Frontal cortex (tissue), 4 donors: Measurements from ENCODE around the gene DBT. TPM values are rescaled to one million over a fixed set of nuclear protein-coding genes. Genes with fewer than 3 reads are reported as not detected.
"Not testable (repeated sequence)": the region's sequence is repeated elsewhere in the genome, so short reads cannot be mapped to it uniquely, and the experiment has no call there.

Source experiments
- DNase-seq, 2 donors: peaks; one replicate each; pipeline ENCODE4 v3.0.0; 2012; ENCODE audit warnings: low spot score in 2 of 2
- FAIRE-seq: peaks from 2 replicates; lab custom pipeline; 2012; peaks lifted over from hg19 to GRCh38; lab: Jason Lieb, UNC
- total RNA-seq: library from RNA; depleted of rRNA; stranded (reverse); fragments of >200 nt; gene quantifications from one replicate; pipeline ENCODE4 v1.2.3, GENCODE V29; 2014
- donor health status: control.
- donor health status: control.
- donor health status: control.

DBT gene
- total RNA-seq, 1 donor from 2014 or later = 6.5 TPM

DNA sequence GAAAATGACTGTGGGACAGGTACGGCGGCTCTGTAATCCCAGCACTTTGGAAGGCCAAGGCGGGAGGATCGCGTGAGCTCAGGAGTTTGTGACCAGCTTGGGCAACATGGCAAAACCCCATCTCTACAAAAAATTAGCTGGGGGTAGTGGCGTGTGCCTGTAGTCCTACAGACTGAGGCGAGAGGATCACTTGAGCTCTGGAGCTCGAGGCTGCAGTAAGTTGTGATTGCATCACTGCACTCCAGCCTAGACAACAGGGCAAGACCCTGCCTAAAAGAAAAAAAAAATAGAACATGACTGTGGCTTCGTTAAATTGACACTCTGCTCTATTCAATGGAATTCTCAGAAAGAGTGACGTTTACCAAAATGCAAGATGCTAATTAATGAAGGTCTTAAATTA, 3.9 kb upstream of the DBT start:
- FAIRE-seq = no peak
- DNase-seq = no peak

DNA sequence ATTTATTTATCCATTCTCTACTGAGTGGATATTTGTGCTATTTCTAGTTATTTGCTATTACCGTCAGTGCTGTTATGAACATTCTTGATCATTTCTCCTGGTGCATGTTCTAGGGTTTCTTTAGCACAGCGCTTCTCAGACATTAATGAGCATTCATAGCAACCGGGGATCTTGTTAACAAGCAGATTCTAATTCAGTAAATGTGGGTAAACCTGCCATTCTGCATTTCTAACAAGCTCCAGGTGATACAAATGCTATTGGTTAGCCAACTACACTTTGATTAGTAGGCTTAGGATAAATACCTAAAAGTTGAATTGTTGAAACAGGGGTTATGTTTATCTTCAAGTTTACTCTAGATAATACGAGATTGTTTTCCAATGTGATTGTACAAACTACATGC, 3.3 kb upstream of the DBT start:
- DNase-seq (no peak), FAIRE-seq (no peak)

- no peak for DNase-seq
- FAIRE-seq = no peak
These were observed 1.2 kb upstream of the DBT start for GRCh38 chr1:100250807-100251206.

DNA sequence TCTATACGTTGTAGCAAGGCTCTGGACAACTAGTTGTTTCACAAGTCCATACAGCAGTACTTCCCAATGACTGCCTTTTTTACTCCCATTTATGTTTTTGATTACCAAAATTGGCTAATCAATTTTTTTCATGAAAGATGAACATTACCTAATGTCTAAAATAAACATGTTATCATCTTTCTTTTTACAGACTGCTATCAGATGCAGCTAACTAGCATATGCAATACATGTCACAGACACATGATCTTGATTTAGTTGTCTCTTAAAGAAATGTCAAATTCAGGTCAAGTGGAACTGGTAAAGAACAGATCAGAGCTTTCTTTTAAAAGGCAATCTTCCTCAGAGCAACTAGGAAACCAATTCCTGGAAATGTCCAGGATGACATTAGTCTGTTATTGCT, 630 bp upstream of the DBT start:
- no peak for DNase-seq
- no peak for FAIRE-seq

- no peak for FAIRE-seq
- no peak for DNase-seq
These were observed 488 bp downstream of the DBT start for GRCh38 chr1:100249155-100249536.

DNA sequence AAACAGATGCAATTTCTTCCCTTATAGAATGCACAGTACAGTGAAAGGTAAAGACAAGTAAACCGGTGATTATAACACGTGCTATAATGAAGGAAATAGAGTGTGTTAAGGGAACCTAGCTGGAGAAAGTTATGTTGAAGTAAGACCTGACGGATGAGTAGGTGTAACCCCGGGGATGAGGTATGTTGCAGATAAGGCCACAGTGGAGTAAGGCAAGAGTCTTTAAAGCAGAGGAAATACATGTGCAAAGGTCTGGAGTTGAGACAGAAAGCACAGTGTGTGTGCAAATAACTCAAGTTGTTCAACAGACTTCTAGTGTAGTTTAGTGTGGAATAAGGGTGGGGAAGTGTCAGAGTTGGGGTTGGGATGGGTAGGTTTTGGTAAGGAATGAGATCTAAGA, 2.9 kb downstream of the DBT start:
- DNase-seq (no peak), FAIRE-seq (no peak)

DNA sequence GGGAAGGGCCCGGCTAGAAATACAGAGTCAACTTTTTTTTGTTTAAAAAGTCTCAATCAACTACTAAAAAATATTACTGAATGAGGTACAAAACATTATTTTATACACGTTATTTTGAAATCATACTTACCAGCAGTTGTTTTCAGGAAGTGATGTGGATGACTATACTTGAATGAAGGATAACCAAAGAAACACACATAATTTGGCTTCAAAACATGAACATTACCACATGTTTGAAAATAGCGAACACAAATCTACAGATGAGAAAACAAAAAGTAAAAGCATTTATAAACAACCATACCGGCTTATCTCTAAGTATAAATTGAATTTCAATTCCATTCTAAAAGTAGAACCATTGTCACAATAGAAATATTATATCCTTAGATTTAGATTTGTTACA, 9.0 kb downstream of the DBT start:
- no peak for DNase-seq
- no peak for FAIRE-seq

GRCh38 chr1:100239961-100240360, 9.7 kb downstream of the DBT start:
- DNase-seq (no peak), FAIRE-seq (no peak)

DNA sequence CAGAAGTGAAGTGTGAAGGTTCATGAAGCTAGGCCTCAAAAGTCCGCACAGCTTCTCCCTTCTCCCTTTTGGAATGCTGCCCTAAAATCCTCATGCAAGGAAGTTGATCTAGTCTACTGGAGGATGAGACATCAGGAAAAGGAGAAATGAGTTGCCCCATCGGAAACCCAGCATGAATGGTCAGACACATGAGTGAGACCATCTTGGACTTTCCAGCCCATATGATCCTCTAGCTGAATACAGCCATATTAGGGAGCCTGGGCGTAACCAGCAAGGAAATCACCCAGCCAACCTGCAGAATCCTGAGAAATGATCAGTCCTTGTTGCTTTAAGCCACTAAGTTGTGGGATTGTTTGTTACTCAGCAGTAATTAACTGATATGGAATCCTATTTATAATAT, 12.5 kb downstream of the DBT start:
- FAIRE-seq = no peak

DNA sequence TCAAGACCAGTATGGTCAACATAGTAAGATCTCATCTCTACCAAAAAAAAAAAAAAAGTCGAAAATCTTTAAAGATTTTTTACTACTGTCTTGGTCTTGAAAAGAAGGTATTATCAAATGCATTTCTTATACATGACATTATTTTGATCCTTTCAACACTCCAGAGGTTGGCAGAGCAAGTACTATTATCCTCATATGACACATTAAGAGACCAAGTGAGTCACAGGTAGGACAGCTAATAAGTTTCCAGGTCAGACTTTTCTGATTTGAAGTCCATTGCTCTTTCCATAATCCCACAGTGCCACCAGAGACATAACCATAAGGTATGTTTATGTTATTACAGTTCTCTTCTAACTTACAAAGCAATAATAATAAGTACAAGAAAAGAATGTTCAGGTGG, 15.2 kb downstream of the DBT start:
- DNase-seq (no peak), FAIRE-seq (no peak)

More for the DNA sequence above, 12.5 kb downstream of the DBT start:
- no peak for DNase-seq

DNA sequence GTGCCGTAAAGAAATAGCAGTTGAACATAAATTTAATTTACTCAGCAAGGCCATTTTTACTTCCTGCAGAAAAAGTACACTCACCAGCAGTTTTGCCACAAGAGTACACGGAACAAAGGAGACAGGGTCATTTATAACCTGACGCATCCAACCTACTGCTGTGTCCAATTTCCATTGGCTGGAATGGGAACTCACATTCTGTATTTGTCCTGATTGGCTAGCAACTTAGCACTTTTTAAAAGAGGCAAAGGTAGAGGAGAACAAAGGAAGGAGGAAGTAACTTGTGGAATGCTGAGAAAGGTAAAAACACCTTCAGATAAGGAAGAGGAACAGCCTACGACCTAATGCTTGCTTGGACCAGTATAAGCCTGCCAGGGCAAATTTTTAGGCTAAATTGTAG, 16.1 kb downstream of the DBT start:
- not testable (repeated sequence) for DNase-seq, FAIRE-seq

DNA sequence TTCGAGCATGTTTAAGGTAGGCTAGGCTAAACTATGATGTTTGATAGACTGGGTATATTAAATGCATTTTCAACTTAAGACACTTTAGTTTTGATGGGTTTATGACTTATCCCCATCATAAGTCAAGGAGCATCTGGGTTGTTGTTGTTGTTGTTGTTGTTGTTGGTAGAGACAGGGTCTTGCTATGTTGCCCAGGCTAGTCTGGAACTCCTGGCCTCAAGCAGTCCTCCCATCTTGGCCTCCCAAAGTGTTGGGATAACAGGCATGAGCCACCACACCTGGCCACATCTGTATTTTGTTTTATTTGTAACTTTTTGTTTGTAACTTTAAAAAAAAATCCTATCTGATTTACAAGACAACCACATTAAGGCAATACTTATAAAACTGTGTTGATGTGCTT, 17.5 kb downstream of the DBT start:
- DNase-seq (no peak), FAIRE-seq (no peak)

DNA sequence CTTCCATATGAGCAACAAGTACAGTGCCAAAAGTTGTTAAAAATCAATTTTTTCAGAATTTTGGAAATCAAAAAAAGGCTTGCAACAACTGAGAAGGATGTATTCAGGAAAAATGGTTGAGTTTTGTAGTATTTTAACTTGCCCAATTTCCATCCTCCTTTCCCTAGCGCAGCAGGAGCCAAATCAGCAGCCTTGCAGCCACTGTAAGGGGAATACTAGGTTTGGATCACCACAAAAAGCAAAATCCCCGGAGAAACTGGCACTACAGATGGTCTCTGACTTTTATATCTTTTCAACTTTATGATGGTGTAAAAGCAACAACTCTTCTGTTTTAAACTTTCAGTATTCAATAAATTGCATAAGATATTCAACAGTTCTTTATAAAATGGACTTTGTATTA, 17.9 kb downstream of the DBT start:
- FAIRE-seq (no peak), DNase-seq (no peak)

DNA sequence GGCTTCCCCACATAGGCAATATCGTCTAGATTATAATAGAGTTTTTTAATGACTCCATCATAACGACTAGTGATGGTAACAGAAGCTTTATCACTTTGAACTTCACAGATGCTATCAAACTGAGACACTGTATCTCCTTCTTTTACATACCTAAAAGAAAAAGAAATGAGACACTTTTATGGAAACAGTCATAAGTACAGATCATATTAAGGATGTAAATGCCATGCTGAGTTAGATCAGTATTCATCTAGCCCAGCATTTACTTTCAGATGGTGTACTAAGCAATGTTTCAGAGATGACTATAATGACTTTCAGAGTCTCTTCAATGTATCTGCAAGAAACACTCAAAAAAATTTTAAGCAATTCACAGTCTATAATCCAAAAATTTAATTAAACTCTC, 18.9 kb downstream of the DBT start:
- no peak for DNase-seq
- no peak for FAIRE-seq

- no peak for FAIRE-seq
- DNase-seq = no peak
These were observed 19.8 kb downstream of the DBT start for GRCh38 chr1:100229681-100230443.

- DNase-seq = no peak
- FAIRE-seq = no peak
These were observed 27.2 kb downstream of the DBT start for GRCh38 chr1:100222428-100222827.

- FAIRE-seq (no peak), DNase-seq (no peak)
These were observed 29.8 kb downstream of the DBT start for GRCh38 chr1:100219883-100220282.

GRCh38 chr1:100219457-100219856, 30.2 kb downstream of the DBT start:
- FAIRE-seq (no peak), DNase-seq (no peak)

GRCh38 chr1:100217834-100218233, 31.8 kb downstream of the DBT start:
- DNase-seq (no peak), FAIRE-seq (no peak)

DNA sequence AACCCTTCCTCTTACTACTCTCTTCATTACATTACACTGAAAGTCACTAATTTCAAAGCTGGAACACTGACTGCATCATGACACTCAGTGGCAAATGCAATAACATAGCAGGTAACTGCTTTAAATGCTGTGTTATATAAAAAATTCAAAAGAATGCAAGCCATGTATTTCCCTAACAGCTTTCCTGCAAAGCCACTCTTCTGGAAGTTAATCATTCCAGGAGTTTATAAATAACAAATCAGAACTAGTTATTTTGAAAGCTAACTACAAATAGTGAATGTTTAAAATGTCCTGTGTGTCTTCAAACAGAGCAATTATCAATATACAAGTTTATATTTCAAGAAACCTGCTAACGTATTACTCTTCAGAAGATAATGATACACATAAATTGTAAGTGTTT, 34.5 kb downstream of the DBT start:
- FAIRE-seq (no peak), DNase-seq (no peak)

DNA sequence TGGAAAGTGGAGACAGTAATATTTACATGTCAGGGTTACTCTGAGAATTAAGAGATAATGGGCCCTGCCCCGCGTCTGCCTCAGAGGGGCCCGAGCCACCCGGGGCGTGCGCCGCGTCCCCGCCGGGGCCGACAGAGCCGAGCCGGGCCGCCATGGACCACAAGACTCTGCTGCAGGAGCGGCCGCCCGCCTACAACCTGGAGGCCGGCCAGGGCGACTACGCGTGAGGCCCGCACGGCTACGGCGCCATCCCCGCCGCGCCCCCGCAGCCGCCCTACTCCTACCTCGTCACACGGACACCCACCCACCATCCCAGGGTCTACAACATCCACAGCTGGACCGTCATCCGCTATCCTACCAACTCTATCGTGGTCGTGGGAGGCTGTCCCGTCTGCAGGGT, 36.5 kb downstream of the DBT start:
- DNase-seq (no peak), FAIRE-seq (no peak)

GRCh38 chr1:100206301-100206700, 43.3 kb downstream of the DBT start:
- FAIRE-seq (no peak), DNase-seq (no peak)
